ENCODE measurements around the gene PASK.
"Not testable (repeated sequence)": the region's sequence is repeated elsewhere in the genome, so short reads cannot be mapped to it uniquely, and the experiment has no call there.

The PASK gene

DNA sequence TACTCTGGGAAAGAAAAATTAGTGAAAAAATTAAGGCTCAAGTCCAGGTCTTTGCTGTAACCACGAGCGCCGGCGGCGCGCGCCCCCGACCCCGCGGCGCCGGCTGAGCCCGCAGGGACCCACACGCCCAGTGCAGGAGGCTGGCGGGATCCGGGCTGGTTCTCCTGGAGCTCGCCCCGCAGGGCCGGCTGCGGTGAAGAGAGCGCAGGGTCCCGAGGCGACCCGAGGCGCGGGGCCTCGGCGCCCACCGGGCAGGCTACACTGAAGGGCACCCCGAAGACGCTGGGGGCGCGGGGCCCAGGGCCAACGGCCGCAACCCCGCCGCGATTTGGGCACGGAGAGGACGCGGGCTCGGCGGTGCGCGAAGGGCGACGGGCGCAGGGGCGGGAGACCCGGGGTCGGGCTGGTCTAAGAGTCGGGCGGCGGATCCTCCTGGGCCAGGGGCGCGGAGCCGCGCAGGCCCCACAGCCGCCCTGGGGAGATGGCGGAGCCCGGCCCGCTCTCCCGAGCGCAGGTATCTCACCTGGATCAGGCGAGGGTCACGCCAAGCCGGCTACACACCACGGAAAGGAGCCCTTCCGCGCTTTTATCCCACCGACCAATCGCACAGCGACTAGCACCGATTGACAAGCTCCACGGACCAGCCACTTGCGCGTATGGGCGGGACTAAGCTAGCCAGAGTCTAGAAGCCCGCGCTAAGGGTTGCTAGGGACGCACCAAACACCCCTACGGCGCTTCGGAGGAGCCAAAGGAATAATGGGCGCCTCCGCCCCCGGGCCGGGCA lies at the start of gene PASK:
Gene PASK (minus strand): TSS at position 582 of the 784 bp plus-strand sequence. CDS start 6,440 bp downstream, outside the sequence.
- Histone ChIP-seq H3K4me1 (peaks cover 21% of the 10 kb centered on the region), H3K36me3 (replicated peaks) (no peaks in the 10 kb centered on the region; the same call in 1 of the 2 replicates), H3K4me3 (peak within 1 kb of the TSS; percentile 69), H3K9me3 (no peaks in the 10 kb centered on the region), H3K27me3 (ENCODE audit: low read depth) (no peaks in the 10 kb centered on the region)
- in situ Hi-C loops (cut with MboI; ENCODE audit: low sequenced_read_pairs): no loop called here
- DNase-seq (ENCODE audit: low spot score in 2 of 2): peak; percentile 97 to 98

DNA sequence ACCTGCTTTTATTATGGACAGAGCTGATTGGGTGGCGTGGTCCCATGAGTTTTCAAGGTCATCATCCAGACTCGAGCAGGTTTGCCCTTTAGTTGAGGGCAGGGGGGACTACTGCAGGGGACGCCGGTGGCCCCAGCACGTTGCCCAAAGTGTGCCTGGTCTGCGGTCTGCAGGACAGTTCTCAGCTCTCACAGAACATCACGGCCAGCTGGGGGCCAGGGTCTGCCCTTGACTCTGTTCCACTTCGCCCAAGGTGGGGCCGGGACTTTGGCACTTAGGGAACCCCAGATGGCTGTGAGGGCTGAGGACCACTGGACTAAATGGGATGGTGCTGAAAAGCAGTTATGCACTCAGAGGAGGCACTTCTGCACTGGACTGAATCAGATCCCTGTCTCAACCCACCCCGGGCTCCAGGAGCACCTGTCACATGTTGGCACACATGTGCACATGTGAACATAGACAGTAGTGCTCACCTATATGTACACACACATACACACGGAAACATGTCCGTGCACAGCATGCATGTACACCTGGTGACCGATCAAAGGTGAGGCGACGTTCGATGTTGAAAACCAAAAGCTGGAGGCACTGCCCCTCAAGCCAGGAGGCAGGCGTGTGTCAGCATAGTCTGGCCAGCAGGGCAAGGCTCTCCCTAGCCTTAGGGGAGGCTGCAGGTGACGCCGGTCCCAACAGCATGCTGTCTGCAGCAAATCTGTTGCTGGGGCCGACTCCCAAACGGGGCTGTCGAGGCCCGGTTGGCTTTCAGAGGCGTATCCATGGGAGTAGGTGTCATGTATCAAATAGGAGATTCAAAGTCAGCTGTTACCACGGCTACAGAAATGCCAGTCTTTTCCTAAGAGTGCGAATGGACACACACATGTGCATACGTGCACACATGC lies 49.4 kb upstream of the PASK start:
- Histone ChIP-seq H3K4me3 (no peak overlapping the region), H3K36me3 (replicated peaks) (no peaks in the 10 kb centered on the region), H3K9me3 (no peaks in the 10 kb centered on the region), H3K4me1 (no peaks in the 10 kb centered on the region), H3K27me3 (ENCODE audit: low read depth) (no peaks in the 10 kb centered on the region)
- no peak for DNase-seq (ENCODE audit: low spot score in 2 of 2)
- in situ Hi-C loops (cut with MboI; ENCODE audit: low sequenced_read_pairs): no loop called here

DNA sequence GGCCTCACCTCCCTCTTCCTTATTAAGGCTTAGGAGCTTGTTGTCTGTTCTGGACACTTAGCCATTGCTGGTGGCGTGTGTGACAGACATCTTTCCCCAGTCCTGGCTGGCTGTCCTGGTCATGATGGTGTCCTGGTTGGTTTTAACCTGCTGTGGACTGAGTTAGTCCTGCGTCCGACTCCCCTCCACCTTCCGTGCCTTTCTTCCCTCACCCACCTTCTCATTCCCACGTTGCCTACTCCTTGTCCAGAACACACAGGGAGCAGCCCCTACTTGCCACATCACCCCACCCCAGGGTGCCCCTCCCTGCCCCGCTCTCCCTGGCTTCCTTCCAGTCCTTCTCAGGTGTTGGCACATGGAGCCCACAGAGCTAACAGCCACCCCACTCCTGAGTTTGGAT lies 48.7 kb upstream of the PASK start:
- H3K4me3 ChIP-seq: no peak overlapping the region
- no peaks in the 10 kb centered on the region for H3K4me1 ChIP-seq
- H3K9me3 ChIP-seq: no peaks in the 10 kb centered on the region
- no peaks in the 10 kb centered on the region for H3K36me3 ChIP-seq (replicated peaks)
- DNase-seq (ENCODE audit: low spot score in 2 of 2): no peak
- in situ Hi-C loops (cut with MboI; ENCODE audit: low sequenced_read_pairs): no loop called here
- no peaks in the 10 kb centered on the region for H3K27me3 ChIP-seq (ENCODE audit: low read depth)

DNA sequence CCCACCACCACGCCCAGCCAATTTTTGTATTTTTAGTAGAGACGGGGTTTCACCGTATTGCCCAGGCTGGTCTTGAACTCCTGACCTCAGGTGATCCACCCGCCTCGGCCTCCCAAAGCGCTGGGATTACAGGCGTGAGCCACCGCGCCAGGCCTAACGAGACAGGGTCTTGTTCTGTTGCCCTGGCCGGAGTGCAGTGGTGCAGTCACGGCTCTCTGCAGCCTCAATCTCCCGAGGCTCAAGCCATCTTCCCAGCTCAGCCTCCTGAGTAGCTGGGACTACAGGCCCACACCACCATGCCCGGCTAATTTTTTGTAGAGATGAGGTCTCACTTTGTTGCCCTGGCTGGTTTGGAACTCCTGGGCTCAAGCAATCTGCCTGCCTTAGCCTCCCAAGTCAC lies 48.0 kb upstream of the PASK start:
- H3K36me3 ChIP-seq (replicated peaks); DNase-seq (ENCODE audit: low spot score in 2 of 2); H3K9me3 ChIP-seq; H3K4me3 ChIP-seq; H3K27me3 ChIP-seq (ENCODE audit: low read depth); in situ Hi-C loops (cut with MboI; ENCODE audit: low sequenced_read_pairs); H3K4me1 ChIP-seq: not testable (repeated sequence)

DNA sequence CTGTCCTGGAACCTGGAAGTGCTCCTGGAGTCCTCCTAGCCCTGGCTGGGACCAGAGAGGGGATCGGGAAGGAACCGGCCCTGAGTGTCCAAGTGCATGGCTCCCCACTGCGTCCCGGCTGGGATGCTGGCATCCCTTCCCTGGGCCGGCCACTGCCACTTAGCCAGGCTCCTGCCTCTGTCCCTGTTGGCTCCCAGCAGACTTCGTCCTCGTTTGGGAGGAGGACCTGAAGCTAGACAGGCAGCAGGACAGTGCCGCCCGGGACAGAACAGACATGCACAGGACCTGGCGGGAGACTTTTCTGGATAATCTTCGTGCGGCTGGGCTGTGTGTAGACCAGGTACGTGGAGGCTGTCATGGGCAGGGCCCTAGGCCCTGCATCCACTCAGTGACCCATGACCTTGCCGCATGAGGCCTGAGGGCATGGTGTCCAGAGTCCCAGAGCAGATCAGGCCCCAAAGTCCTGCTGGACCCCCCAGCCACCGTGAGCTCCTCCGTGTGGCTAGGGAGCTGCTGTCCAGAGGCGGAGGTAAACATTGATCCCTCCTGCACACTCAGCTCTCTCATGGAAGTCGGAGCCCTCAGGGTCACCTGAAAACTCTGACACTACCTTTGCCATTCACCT lies 46.3 kb upstream of the PASK start:
- no peaks in the 10 kb centered on the region for H3K36me3 ChIP-seq (replicated peaks)
- no peak overlapping the region for H3K4me3 ChIP-seq
- no peak for DNase-seq (ENCODE audit: low spot score in 2 of 2)
- no peaks in the 10 kb centered on the region for H3K9me3 ChIP-seq
- H3K4me1 ChIP-seq: no peaks in the 10 kb centered on the region
- in situ Hi-C loops (cut with MboI; ENCODE audit: low sequenced_read_pairs): no loop called here
- H3K27me3 ChIP-seq (ENCODE audit: low read depth): no peaks in the 10 kb centered on the region

DNA sequence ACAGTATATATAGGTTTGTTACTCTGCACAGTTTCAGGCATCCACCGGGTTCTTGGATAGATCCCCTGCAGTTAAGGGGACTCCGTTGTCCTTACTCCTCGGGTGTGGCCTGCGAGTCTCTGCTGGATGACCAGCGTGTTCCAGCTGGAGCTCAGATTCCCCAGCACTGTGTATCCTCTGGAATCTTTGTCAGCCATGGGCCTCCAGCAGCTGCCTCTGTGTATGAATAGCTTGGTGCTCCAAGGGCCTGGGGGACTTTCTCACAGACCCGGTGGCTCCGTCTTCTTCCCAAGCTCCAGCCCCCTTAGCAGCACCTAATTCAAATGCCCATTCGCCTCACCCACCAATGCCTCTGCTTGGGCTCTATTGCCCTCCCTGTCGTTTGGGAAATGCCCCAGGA lies 45.5 kb upstream of the PASK start:
- Histone ChIP-seq H3K36me3 (replicated peaks) (no peaks in the 10 kb centered on the region), H3K4me1 (no peaks in the 10 kb centered on the region), H3K27me3 (ENCODE audit: low read depth) (no peaks in the 10 kb centered on the region), H3K9me3 (no peaks in the 10 kb centered on the region), H3K4me3 (no peak overlapping the region)
- no peak for DNase-seq (ENCODE audit: low spot score in 2 of 2)
- in situ Hi-C loops (cut with MboI; ENCODE audit: low sequenced_read_pairs): no loop called here

DNA sequence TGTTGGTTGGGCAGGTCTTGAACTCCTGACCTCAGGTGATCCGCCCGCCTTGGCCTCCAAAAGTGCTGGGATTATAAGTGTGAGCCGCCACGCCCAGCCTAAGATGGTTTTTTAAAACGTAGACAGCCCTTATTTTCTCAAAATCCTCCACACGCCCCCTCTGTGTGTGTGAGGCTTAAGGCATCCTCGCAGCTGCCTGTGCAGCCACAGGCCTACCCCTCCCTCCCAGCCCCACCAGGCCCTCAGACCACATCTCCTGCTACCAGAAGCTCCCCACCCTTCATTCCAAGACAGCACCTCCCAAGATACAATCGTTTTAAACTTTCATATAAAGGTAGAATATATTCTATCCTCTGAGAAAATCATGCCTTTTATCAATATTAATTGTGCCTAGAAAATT lies 44.0 kb upstream of the PASK start:
- no peaks in the 10 kb centered on the region for H3K36me3 ChIP-seq (replicated peaks)
- no peak overlapping the region for H3K4me3 ChIP-seq
- no peak for DNase-seq (ENCODE audit: low spot score in 2 of 2)
- no peaks in the 10 kb centered on the region for H3K27me3 ChIP-seq (ENCODE audit: low read depth)
- H3K9me3 ChIP-seq: no peaks in the 10 kb centered on the region
- in situ Hi-C loops (cut with MboI; ENCODE audit: low sequenced_read_pairs): no loop called here
- no peaks in the 10 kb centered on the region for H3K4me1 ChIP-seq

DNA sequence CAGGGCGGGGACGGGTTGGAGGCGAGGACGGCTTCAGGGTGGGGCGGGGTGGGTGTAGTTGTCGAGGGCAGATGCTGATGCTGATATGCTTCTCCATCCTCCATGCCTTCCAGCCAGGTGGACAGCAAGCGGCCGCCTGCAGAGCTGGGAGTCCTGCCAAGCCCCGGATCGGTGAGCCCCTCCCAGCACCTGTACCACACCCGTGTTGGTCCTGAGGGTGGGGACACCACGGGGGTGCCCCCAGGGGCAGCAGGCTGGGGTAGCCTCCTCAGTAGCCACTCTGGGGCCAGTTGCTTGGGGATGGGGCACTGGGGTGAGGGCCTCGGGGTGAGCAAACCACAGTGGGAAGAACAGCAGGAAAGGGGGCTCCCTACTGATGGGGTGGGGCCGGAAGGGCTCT lies 41.8 kb upstream of the PASK start:
- H3K9me3 ChIP-seq: no peaks in the 10 kb centered on the region
- no peak for DNase-seq (ENCODE audit: low spot score in 2 of 2)
- no peak overlapping the region for H3K4me3 ChIP-seq
- no peaks in the 10 kb centered on the region for H3K27me3 ChIP-seq (ENCODE audit: low read depth)
- in situ Hi-C loops (cut with MboI; ENCODE audit: low sequenced_read_pairs): no loop called here
- no peaks in the 10 kb centered on the region for H3K4me1 ChIP-seq
- H3K36me3 ChIP-seq (replicated peaks): no peaks in the 10 kb centered on the region

DNA sequence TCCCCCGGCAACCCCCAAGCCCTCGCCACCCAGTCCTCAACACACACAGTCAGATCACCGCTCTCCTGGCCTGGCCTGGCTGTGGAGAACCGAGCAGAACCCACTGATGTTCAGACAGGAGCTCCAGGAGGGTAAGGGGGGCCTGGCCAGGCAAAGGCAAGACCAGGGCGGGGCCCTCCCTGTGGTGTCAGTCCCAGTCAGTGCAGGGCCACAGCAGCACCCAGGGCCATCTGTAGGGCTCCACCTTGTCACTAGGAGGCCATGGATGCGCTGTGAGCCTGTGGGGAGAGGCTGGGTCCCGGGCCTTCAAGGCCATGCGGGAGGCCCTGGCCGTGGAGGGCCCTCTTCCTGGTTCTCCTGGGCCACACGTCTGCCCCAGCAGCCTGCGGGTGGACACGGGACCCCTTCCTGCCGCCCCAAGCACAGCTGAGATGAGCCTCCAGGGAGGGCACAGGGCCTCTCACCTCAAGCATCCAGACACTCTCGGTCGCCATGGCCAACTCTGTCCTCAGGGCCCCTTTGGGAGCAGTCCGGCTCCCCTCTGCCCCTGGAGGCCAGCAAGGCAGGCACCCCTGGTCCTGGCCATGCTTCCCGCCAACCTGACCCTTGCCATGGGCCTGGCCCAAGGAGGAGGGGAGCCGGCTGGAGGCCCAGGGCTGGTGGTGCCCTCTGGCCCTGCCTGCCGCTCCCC lies 41.2 kb upstream of the PASK start:
- no peak for DNase-seq (ENCODE audit: low spot score in 2 of 2)
- in situ Hi-C loops (cut with MboI; ENCODE audit: low sequenced_read_pairs): no loop called here
- no peak overlapping the region for H3K4me3 ChIP-seq
- H3K36me3 ChIP-seq (replicated peaks): no peaks in the 10 kb centered on the region
- H3K9me3 ChIP-seq: no peaks in the 10 kb centered on the region
- H3K4me1 ChIP-seq: no peaks in the 10 kb centered on the region
- H3K27me3 ChIP-seq (ENCODE audit: low read depth): no peaks in the 10 kb centered on the region

DNA sequence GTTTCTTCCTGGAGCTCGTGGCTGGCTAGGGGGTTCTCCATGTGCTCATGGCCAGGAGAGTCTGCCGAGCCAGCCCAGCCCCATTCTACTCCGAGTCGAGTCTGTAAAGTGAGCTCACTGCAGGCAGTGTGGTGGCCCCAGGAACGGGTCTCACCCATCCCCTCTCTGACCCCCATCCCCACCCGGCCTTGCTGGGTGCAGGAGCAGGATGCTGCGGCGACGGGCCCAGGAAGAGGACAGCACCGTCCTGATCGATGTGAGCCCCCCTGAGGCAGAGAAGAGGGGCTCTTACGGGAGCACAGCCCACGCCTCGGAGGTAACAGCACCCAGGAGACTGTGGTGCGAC lies 40.6 kb upstream of the PASK start:
- Histone ChIP-seq H3K27me3 (ENCODE audit: low read depth) (no peaks in the 10 kb centered on the region), H3K9me3 (no peaks in the 10 kb centered on the region), H3K4me1 (no peaks in the 10 kb centered on the region), H3K4me3 (no peak overlapping the region), H3K36me3 (replicated peaks) (no peaks in the 10 kb centered on the region)
- in situ Hi-C loops (cut with MboI; ENCODE audit: low sequenced_read_pairs): no loop called here
- DNase-seq (ENCODE audit: low spot score in 2 of 2): no peak

DNA sequence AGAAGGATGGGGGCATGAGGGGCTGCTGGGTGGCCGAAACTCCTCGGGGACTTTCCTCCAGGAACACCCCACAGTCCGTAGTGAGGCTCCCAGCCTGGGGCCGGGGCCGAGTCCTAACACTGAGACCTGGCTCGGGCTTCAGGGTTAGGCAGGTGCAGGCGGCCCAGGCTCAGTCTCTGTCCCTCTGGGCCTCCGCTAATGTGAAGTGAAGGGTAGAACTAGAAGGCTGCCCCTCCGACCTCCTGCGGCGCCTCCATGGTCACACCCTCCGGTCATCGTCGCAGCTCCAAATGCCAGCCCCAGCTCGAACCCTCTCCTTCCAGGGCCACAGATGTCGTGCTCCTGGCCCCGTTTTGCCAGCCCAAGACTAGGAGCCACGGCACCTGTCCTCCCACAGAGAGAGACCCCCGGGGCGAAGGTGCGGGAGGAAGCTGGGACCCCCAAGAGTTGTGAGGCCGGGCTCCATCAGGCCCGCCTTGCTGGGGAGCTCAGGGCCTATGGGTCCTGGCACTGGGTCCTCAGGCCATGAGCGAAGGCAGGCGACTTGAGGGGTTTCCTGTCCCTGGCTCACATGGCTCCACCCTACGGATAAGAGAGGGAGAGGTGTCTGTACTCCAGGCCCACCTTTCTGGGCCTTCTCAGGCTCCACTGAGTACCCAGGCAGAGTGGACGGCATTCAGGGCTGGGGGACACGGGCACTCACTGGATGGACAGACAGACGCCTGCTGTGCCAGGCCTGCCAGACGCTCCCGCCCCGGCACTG lies 40.0 kb upstream of the PASK start:
- Histone ChIP-seq H3K4me1 (no peaks in the 10 kb centered on the region), H3K4me3 (no peak overlapping the region), H3K9me3 (no peaks in the 10 kb centered on the region), H3K36me3 (replicated peaks) (no peaks in the 10 kb centered on the region), H3K27me3 (ENCODE audit: low read depth) (no peaks in the 10 kb centered on the region)
- no peak for DNase-seq (ENCODE audit: low spot score in 2 of 2)
- in situ Hi-C loops (cut with MboI; ENCODE audit: low sequenced_read_pairs): no loop called here

DNA sequence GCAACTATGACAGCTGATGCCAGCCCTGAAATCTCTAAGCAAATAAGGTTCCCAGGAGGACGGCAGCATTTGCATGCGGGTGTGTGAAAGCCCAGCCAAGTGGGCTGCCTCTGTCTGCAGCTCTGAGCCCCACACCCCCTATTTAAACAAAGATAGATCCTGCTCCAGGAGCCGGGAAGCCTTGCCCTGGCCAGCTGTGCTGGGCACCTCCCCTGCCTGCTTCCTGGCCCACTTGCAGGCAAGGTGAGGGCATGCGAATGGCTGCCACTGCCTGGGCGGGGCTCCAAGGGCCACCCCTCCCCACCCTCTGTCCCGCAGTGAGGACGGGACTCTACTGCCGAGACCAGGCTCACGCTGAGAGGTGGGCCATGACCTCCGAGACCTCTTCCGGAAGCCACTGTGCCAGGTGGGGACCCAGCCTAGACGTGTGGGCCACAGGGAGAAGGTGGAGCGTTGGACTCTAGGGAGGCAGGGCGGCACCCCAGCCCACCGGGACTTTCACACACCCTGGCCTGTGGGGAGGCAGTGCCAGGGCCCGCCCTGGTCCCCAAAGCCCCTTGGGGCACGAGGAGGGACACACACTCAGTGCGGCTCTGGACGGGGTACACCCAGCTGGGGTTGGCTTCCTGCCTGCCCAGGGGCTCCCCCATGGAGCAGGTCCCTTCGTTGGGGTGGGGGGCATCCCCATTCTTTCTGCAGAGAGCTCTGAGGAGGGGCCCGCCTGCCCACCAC lies 39.3 kb upstream of the PASK start, which contains the start of gene ANO7:
Gene ANO7 (plus strand): TSS at position 317 of the 732 bp plus-strand sequence. CDS start 1,387 bp downstream, outside the sequence.
- in situ Hi-C loops (cut with MboI; ENCODE audit: low sequenced_read_pairs): no loop called here
- Histone ChIP-seq H3K4me1 (no peaks in the 10 kb centered on the region), H3K4me3 (no peak within 1 kb of the TSS)

More for the DNA sequence above, 39.3 kb upstream of the PASK start, which contains the start of gene ANO7:
- no peaks in the 10 kb centered on the region for H3K27me3 ChIP-seq (ENCODE audit: low read depth)
- H3K36me3 ChIP-seq (replicated peaks): no peaks in the 10 kb centered on the region
- H3K9me3 ChIP-seq: no peaks in the 10 kb centered on the region
- no peak for DNase-seq (ENCODE audit: low spot score in 2 of 2)

Data from HAP-1 (cell line).